Right atrium auricular region (tissue), 2 donors: ENCODE data around the gene CPSF6. TPM values are rescaled to one million over a fixed set of nuclear protein-coding genes. Genes with fewer than 3 reads are reported as not detected.
"Not testable (repeated sequence)": the region's sequence is repeated elsewhere in the genome, so short reads cannot be mapped to it uniquely, and the experiment has no call there.

Experiments
- DNase-seq: peaks from one replicate; pipeline ENCODE4 v3.0.0-alpha.2; 2019; ENCODE audit warnings: low spot score
- H3K27ac ChIP-seq, 2 donors: fragments of 200-600 bp; sonication (generic); 1 replicate in 1 of 2; 2 replicates in 1 of 2; pipeline ENCODE4 v1.5.1; 2016 to 2019
- H3K27me3 ChIP-seq, 2 donors: fragments of 200-600 bp; sonication (generic); one replicate each; pipeline versions ENCODE4 v1.5.1 to v1.6.0; 2017 to 2019
- H3K36me3 ChIP-seq: fragments of 200-600 bp; sonication (generic); one replicate; pipeline ENCODE4 v1.5.1; 2016
- H3K4me1 ChIP-seq, 2 donors: fragments of 200-600 bp; sonication (generic); one replicate each; pipeline versions ENCODE4 v1.5.1 to v1.6.0; 2017 to 2019
- H3K4me3 ChIP-seq, 2 donors: fragments of 200-600 bp; sonication (generic); 1 replicate in 1 of 2; 2 replicates in 1 of 2; pipeline ENCODE4 v1.5.1; 2017 to 2019; ENCODE audit warnings: mild to moderate bottlenecking in 1 of 2, moderate library complexity in 1 of 2
- H3K9me3 ChIP-seq, 2 donors: fragments of 200-600 bp; sonication (generic); one replicate each; pipeline ENCODE4 v1.5.1; 2019
- total RNA-seq, 2 donors: library from RNA; depleted of rRNA; stranded (reverse); fragments of >200 nt; gene quantifications; one replicate each; pipeline ENCODE4 v1.1.0, GENCODE V29; 2016
- TF ChIP-seq, protein P1 (sequence below), 2 donors: fragments of 200-600 bp; sonication (generic); IDR thresholded peaks; one replicate each; pipeline ENCODE4 v1.5.1; 2019; ENCODE audit warnings: antibody characterized with exemption in 2 of 2

The CPSF6 gene, protein sequence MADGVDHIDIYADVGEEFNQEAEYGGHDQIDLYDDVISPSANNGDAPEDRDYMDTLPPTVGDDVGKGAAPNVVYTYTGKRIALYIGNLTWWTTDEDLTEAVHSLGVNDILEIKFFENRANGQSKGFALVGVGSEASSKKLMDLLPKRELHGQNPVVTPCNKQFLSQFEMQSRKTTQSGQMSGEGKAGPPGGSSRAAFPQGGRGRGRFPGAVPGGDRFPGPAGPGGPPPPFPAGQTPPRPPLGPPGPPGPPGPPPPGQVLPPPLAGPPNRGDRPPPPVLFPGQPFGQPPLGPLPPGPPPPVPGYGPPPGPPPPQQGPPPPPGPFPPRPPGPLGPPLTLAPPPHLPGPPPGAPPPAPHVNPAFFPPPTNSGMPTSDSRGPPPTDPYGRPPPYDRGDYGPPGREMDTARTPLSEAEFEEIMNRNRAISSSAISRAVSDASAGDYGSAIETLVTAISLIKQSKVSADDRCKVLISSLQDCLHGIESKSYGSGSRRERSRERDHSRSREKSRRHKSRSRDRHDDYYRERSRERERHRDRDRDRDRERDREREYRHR
- total RNA-seq, result 10 to 100 TPM; 15.6 to 21.0 TPM

DNA sequence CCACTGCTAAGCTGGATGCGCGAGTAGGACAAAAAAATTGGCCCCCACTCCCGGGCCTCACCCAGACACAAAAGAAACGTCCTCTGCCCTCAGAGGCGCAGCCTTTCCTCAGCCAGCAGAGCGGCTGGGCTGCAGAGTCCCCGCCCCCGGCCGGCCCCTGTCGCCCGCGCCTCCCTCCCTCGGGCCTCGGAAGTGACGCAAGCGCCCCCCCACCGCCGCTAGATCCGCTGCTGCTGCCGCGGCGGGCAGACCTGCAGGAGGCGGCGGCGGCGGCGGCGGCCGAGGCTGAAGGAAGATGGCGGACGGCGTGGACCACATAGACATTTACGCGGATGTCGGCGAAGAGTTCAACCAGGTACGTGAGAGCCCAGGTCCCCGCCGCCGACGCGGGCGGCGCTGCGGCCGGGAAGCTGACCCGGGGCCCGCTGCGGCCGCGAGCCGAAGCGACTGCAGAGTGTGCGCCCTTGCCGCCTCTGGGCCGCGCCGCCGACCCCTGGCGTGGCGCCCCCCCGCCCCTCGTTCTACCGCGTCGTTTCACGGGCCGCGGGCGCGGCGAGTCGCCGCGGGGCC lies at the start of gene CPSF6:
TSS of gene CPSF6 (plus strand) at position 218 of the 570 bp plus-strand sequence. CDS start at position 296, 78 bp downstream.
- Histone ChIP-seq H3K4me3 (peak within 1 kb of the TSS; percentile 72 to 76), H3K36me3 (no peaks in the 10 kb centered on the region), H3K27ac (peak within 1 kb of the TSS; percentile 81 to 93), H3K27me3 (no peaks in the 10 kb centered on the region), H3K9me3 (no peaks in the 10 kb centered on the region), H3K4me1 (peaks cover 0 to 39% of the 10 kb centered on the region in 2 donors)
- TF ChIP-seq, protein P1, sequence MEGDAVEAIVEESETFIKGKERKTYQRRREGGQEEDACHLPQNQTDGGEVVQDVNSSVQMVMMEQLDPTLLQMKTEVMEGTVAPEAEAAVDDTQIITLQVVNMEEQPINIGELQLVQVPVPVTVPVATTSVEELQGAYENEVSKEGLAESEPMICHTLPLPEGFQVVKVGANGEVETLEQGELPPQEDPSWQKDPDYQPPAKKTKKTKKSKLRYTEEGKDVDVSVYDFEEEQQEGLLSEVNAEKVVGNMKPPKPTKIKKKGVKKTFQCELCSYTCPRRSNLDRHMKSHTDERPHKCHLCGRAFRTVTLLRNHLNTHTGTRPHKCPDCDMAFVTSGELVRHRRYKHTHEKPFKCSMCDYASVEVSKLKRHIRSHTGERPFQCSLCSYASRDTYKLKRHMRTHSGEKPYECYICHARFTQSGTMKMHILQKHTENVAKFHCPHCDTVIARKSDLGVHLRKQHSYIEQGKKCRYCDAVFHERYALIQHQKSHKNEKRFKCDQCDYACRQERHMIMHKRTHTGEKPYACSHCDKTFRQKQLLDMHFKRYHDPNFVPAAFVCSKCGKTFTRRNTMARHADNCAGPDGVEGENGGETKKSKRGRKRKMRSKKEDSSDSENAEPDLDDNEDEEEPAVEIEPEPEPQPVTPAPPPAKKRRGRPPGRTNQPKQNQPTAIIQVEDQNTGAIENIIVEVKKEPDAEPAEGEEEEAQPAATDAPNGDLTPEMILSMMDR (IDR thresholded peaks at IDR 0.05), result no peak
- DNase-seq, result peak; percentile 93

DNA sequence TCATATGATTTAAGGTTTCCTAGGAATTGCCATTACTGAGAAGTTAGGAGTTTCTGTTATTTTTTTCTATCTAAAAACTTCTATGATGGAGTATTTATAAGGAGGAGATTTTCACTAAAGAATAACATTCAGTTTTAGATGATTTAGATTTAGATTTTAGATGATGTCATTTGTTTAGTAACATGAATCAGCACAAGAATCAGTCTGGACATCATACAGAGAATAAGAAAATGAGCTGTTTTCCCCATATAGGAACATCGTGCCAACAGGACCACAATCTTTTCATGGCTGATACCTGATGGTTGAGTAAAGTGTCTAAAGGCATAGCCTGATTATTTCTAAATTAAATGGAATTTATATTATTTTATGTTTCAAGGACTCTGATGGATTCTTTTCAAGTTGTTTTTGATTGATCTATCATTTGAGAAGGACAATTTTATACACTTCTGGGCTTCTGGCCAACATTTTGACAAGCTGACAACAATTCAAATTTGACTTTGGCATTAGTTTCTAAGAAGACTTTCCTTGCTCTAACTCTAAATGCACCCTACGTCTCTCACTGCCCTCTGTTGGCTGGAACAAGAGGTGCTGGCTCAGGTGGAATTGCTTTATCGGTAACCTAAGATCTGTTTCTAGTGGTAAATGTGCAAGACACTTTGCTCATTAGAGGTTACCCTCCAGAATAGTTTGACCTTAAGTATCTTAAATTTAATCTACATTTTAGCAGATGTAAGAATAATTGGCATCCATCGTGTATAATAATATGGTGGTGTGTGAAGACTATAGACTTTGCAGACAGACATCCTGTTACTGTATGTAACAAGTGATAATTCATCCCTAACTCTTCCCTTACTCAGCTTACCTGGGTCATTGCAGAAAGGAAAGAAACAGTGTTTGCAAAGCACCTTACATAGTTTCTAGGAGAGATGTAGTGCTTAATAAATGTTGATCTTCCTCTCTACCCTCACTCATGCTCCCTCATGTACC lies 42.8 kb upstream of the CPSF6 start:
- Histone ChIP-seq H3K9me3 (peaks cover 7 to 37% of the 10 kb centered on the region in 2 donors), H3K4me3 (no peak overlapping the region), H3K27ac (no peak overlapping the region), H3K36me3 (no peaks in the 10 kb centered on the region), H3K4me1 (no peaks in the 10 kb centered on the region), H3K27me3 (no peaks in the 10 kb centered on the region)
- no peak for DNase-seq
- TF ChIP-seq, protein P1 (IDR thresholded peaks at IDR 0.05), result no peak

DNA sequence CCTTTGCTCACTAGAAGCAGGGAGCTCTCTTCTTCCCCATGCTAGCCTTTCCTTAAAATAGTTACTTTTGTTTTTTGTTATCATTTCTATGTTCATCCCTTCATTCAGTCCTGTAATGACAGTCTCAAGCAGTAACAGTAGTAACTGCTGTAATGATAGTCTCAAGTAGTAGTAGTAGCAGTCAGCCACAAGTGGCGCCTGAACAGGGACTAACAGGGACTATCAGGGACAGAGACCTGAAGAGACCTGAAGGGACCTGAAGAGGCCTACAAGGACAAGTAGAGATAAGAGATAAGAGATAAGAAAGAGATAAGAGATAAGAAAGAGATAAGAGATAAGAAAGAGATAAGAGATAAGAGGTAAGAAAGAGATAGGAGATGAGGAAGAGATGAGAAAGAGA lies 39.4 kb upstream of the CPSF6 start:
- H3K4me1 ChIP-seq, DNase-seq, H3K36me3 ChIP-seq, H3K4me3 ChIP-seq, H3K27ac ChIP-seq, H3K27me3 ChIP-seq: not testable (repeated sequence)
- peaks cover 7 to 39% of the 10 kb centered on the region in 2 donors for H3K9me3 ChIP-seq

DNA sequence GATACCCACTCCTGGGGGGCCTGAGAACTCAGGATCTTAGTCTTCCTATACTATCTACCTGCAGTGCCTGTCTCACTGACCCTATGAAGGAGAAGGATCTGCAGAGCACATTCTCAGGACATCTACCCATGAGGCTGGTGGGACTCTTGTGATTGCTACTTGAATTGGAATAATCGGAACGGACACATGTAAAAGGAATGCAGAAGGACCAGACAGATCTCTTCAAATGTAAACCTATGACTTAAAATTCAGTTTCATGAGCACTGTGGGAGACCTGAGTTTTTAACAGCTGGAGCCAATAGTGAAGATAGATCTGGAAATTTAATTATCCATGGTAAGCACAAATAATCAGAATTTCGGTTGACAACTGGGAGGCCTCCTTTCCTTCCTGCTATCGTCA lies 35.2 kb upstream of the CPSF6 start:
- Histone ChIP-seq H3K4me1 (no peaks in the 10 kb centered on the region), H3K9me3 (peaks cover 7 to 24% of the 10 kb centered on the region in 2 donors), H3K27ac (no peak overlapping the region), H3K36me3 (no peaks in the 10 kb centered on the region), H3K27me3 (no peaks in the 10 kb centered on the region), H3K4me3 (no peak overlapping the region)
- TF ChIP-seq, protein P1 (IDR thresholded peaks at IDR 0.05), result no peak
- no peak for DNase-seq

DNA sequence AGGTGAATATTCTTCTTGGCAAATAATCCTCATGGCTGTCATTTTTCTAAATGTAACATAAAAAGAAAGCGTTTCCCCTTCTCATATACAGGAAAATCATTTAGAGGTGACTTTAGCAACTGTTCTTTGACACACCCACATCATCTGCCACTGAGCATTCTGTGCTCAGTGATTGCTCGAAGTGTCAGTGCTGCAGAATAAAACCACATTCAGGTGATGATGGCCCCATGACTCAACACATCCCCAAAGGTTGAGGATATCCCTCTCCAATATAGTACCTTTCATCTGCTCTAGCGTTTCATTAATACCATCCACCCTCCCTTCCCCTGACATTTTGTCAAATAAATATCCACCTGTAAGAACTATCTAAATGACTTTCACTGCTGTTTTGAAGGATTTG lies 28.7 kb upstream of the CPSF6 start:
- Histone ChIP-seq H3K27me3 (no peaks in the 10 kb centered on the region), H3K4me3 (no peak overlapping the region), H3K36me3 (no peaks in the 10 kb centered on the region), H3K9me3 (no peaks in the 10 kb centered on the region), H3K4me1 (no peaks in the 10 kb centered on the region), H3K27ac (no peak overlapping the region)
- DNase-seq, result no peak
- TF ChIP-seq, protein P1 (IDR thresholded peaks at IDR 0.05), result no peak
